ENCODE measurements around the gene TCF7L2.

GRCh38 chr10:113073549-113074189, 123.6 kb downstream of the TCF7L2 start:
- TF ChIP-seq CTCF (conservative IDR thresholded peaks at IDR 0.05 in 1 of 2, IDR thresholded peaks at IDR 0.05 in 1 of 2; ENCODE audit: extremely low read depth in 1 of 2, insufficient read depth in 1 of 2, low read depth in 1 of 2, low read length in 2 of 2) = no peak
- no peak for TF ChIP-seq EZH2 (IDR thresholded peaks at IDR 0.05; ENCODE audit: borderline replicate concordance, low read length)

Measured in mammary epithelial cell (primary cell).